HepG2 (cell line): Measurements from ENCODE around the gene DNAL4. TPM values are rescaled to one million over a fixed set of nuclear protein-coding genes. Genes with fewer than 3 reads are reported as not detected.

ENCODE experiments used
- CHD2 ChIP-seq: IDR thresholded peaks from 2 replicates; pipeline ENCODE4 v1.6.1; 2011; ENCODE audit warnings: low read depth, low read length, improper control_type of control experiment
- HIVEP1 ChIP-seq: sonication (generic); formaldehyde crosslinking; IDR thresholded peaks from 2 replicates; pipeline ENCODE4 v1.4.0; 2020; ENCODE audit warnings: mild to moderate bottlenecking, missing genetic modification reagents
- MAF1 ChIP-seq: sonication (generic); formaldehyde crosslinking; IDR thresholded peaks from 2 replicates; pipeline ENCODE4 v1.5.0; 2020; ENCODE audit warnings: missing genetic modification reagents, borderline replicate concordance
- NFIB ChIP-seq: sonication (generic); formaldehyde crosslinking; IDR thresholded peaks from 2 replicates; pipeline ENCODE4 v1.9.0; 2021; ENCODE audit warnings: missing genetic modification reagents, mild to moderate bottlenecking, borderline replicate concordance
- RXRB ChIP-seq: IDR thresholded peaks from 2 replicates; pipeline ENCODE4 v1.6.1; 2016; ENCODE audit warnings: borderline replicate concordance, missing genetic modification reagents, missing compliant biosample characterization
- SIX4 ChIP-seq: sonication (generic); formaldehyde crosslinking; IDR thresholded peaks from 2 replicates; pipeline ENCODE4 v1.4.0; 2020; ENCODE audit warnings: missing genetic modification reagents
- SMC3 ChIP-seq: IDR thresholded peaks from 2 replicates; pipeline ENCODE4 v1.6.1; 2011; ENCODE audit warnings: low read length, improper control_type of control experiment
- STAT5B ChIP-seq: sonication (generic); formaldehyde crosslinking; IDR thresholded peaks from 2 replicates; pipeline ENCODE4 v1.4.0; 2020; ENCODE audit warnings: missing genetic modification reagents
- TOE1 ChIP-seq: sonication (generic); formaldehyde crosslinking; IDR thresholded peaks from 2 replicates; pipeline ENCODE4 v1.4.0; 2020; ENCODE audit warnings: mild to moderate bottlenecking, missing genetic modification reagents
- ZBTB33 ChIP-seq: sonication (generic); formaldehyde crosslinking; IDR thresholded peaks from 2 replicates; pipeline ENCODE4 v1.4.0; 2020; ENCODE audit warnings: missing genetic modification reagents
- ZNF230 ChIP-seq: sonication (generic); formaldehyde crosslinking; IDR thresholded peaks from 2 replicates; pipeline ENCODE4 v1.4.0; 2020; ENCODE audit warnings: mild to moderate bottlenecking, missing genetic modification reagents
- ZNF446 ChIP-seq: sonication (generic); formaldehyde crosslinking; IDR thresholded peaks from 2 replicates; pipeline ENCODE4 v1.5.0; 2020; ENCODE audit warnings: mild to moderate bottlenecking, missing genetic modification reagents
- ZNF839 ChIP-seq: sonication (generic); formaldehyde crosslinking; IDR thresholded peaks from 2 replicates; pipeline ENCODE4 v1.4.0; 2020; ENCODE audit warnings: missing genetic modification reagents, mild to moderate bottlenecking, borderline replicate concordance
- polyA plus RNA-seq, 8 experiments: library from polyadenylated mRNA; depleted of rRNA in 3 of 8; stranded (reverse) in 7 of 8; unstranded in 1 of 8; fragments of >200 nt; fragmentation: Illumina TruSeq in 4 of 8; extraction: Trizol in 4 of 8; gene quantifications; 2 replicates each; pipeline versions ENCODE4 v1.2.1 to v1.2.3, GENCODE V29; 2011 to 2016; ENCODE audit warnings: low read depth in 4 of 8, missing spikeins in 1 of 8, mixed read lengths in 1 of 8; ENCODE audit not compliant: insufficient read depth in 1 of 8
- total RNA-seq, 5 experiments: library from RNA; depleted of rRNA; stranded (reverse); fragments of >200 nt; fragmentation: Illumina TruSeq; extraction: Trizol; gene quantifications; 2 replicates each; pipeline ENCODE4 v1.2.3, GENCODE V29; 2016; ENCODE audit warnings: low read depth in 1 of 5
- TF ChIP-seq, protein P1 (sequence below): sonication (generic); formaldehyde crosslinking; IDR thresholded peaks from 2 replicates; pipeline ENCODE4 v1.4.0; 2020; ENCODE audit warnings: mild to moderate bottlenecking, missing genetic modification reagents
- TF ChIP-seq, protein P2 (sequence below): sonication (generic); formaldehyde crosslinking; IDR thresholded peaks from 2 replicates; pipeline ENCODE4 v1.4.0; 2020; ENCODE audit warnings: mild to moderate bottlenecking, low read depth, missing genetic modification reagents
- TF ChIP-seq, protein P3 (sequence below): IDR thresholded peaks from 2 replicates; pipeline ENCODE4 v1.6.1; 2018; ENCODE audit warnings: missing genetic modification reagents

The DNAL4 gene
- total and polyA plus RNA-seq, 2 of the 13 experiments (the other 11 are each of a cell fraction or from before 2014, with no cell fraction given), result 8.0 to 10.7 TPM

DNA sequence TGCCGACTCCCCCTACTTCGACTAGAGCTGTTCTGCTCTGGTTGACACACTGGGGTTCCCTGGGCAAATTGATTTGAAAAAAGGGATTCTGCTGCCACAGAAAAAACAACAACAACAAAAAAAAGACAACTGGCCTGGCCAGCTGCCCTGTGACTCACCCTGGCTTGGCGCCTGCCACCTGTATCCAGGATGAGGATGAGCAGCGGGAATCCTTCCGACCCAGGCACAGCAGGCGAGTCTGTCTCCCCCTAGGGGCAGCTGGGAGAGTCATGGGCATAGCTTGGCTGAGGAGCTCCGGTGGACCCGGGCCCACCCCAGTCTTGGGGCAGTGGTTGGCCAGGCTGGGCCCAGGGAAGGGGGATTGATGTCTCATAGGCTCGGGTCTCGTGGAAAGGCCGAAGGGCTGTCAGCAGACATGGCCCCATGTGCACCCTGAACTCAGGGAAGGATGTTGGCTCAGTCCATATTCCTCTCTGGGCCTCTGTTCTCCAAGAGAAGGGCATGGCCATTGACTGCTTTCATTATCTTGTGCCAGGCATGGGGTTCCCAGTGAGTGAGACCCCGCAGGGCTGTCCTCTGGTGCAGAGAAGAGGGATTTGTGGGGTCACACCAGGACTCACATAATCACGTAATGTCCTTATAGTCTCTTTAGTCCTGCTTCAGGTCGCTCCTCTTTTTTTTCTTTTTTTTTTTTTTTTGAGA lies 27.7 kb downstream of the DNAL4 start (continued):
- TF ChIP-seq, protein P1, sequence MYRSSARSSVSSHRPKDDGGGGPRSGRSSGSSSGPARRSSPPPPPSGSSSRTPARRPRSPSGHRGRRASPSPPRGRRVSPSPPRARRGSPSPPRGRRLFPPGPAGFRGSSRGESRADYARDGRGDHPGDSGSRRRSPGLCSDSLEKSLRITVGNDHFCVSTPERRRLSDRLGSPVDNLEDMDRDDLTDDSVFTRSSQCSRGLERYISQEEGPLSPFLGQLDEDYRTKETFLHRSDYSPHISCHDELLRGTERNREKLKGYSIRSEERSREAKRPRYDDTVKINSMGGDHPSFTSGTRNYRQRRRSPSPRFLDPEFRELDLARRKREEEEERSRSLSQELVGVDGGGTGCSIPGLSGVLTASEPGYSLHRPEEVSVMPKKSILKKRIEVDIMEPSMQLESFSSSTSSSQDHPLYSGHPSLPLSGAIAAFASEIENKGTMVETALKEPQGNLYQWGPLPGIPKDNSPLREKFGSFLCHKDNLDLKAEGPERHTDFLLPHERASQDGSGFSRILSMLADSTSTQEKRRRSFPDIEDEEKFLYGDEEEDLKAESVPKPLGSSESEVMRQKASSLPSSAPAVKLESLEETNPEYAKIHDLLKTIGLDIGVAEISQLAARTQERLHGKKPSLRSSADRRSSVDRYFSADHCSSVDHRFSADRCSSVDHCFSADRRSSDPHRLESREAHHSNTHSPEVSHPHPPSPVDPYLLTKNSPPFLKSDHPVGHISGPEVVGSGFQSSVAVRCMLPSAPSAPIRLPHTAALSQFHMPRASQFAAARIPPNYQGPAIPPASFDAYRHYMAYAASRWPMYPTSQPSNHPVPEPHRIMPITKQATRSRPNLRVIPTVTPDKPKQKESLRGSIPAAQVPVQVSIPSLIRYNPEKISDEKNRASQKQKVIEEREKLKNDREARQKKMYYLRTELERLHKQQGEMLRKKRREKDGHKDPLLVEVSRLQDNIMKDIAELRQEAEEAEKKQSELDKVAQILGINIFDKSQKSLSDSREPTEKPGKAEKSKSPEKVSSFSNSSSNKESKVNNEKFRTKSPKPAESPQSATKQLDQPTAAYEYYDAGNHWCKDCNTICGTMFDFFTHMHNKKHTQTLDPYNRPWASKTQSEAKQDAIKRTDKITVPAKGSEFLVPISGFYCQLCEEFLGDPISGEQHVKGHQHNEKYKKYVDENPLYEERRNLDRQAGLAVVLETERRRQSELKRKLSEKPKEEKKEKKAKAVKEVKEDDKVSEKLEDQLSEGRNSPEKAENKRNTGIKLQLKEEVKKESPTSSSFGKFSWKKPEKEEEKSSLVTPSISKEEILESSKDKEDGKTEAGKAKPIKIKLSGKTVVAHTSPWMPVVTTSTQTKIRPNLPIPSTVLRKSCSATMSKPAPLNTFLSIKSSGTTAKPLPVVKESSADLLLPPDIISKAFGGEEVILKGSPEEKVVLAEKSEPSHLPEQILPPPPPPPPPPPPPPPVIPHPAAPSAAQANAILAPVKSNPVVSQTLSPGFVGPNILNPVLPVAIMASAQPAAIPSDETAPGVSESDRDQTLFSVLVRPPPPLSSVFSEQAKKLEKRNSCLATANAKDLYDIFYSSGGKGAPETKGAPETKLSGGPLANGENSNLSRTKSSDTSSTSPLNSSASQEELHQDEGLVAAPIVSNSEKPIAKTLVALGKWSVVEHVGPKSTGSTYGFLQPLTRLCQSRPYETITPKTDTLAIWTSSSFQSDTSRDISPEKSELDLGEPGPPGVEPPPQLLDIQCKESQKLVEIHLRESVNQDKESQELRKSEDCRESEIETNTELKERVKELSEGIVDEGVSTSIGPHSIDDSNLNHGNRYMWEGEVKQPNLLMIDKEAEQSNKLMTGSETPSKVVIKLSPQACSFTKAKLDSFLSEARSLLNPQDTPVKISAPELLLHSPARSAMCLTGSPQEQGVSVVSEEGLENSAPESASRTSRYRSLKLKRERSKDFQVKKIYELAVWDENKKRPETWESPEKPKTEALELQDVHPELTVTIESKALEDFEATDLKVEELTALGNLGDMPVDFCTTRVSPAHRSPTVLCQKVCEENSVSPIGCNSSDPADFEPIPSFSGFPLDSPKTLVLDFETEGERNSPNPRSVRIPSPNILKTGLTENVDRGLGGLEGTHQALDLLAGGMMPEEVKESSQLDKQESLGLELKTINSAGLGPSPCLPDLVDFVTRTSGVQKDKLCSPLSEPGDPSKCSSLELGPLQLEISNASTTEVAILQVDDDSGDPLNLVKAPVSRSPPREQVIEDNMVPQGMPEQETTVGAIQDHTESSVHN (CRISPR knock-in tag), result no peak
- TF ChIP-seq RXRB (peak; percentile 66; the same call in 1 of the 2 replicates), SIX4 (no peak), ZNF839 (no peak), ZNF230 (CRISPR knock-in tag) (no peak), NFIB (CRISPR knock-in tag) (no peak), MAF1 (no peak), ZBTB33 (CRISPR knock-in tag) (no peak), STAT5B (CRISPR knock-in tag) (no peak), CHD2 (no peak), TOE1 (CRISPR knock-in tag) (no peak), SMC3 (no peak), ZNF446 (no peak), HIVEP1 (CRISPR knock-in tag) (no peak)
- TF ChIP-seq, protein P2, sequence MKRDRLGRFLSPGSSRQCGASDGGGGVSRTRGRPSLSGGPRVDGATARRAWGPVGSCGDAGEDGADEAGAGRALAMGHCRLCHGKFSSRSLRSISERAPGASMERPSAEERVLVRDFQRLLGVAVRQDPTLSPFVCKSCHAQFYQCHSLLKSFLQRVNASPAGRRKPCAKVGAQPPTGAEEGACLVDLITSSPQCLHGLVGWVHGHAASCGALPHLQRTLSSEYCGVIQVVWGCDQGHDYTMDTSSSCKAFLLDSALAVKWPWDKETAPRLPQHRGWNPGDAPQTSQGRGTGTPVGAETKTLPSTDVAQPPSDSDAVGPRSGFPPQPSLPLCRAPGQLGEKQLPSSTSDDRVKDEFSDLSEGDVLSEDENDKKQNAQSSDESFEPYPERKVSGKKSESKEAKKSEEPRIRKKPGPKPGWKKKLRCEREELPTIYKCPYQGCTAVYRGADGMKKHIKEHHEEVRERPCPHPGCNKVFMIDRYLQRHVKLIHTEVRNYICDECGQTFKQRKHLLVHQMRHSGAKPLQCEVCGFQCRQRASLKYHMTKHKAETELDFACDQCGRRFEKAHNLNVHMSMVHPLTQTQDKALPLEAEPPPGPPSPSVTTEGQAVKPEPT, result no peak
- TF ChIP-seq, protein P3, sequence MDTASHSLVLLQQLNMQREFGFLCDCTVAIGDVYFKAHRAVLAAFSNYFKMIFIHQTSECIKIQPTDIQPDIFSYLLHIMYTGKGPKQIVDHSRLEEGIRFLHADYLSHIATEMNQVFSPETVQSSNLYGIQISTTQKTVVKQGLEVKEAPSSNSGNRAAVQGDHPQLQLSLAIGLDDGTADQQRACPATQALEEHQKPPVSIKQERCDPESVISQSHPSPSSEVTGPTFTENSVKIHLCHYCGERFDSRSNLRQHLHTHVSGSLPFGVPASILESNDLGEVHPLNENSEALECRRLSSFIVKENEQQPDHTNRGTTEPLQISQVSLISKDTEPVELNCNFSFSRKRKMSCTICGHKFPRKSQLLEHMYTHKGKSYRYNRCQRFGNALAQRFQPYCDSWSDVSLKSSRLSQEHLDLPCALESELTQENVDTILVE (CRISPR knock-in tag), result no peak
